Measurements from ENCODE around the gene PLPP3. TPM values are rescaled to one million over a fixed set of nuclear protein-coding genes. Genes with fewer than 3 reads are reported as not detected.

PLPP3 gene
- total and polyA plus RNA-seq, 2 of the 8 experiments (the other 6 are each of a cell fraction or from before 2014, with no cell fraction given): 33.2 to 42.0 TPM

DNA sequence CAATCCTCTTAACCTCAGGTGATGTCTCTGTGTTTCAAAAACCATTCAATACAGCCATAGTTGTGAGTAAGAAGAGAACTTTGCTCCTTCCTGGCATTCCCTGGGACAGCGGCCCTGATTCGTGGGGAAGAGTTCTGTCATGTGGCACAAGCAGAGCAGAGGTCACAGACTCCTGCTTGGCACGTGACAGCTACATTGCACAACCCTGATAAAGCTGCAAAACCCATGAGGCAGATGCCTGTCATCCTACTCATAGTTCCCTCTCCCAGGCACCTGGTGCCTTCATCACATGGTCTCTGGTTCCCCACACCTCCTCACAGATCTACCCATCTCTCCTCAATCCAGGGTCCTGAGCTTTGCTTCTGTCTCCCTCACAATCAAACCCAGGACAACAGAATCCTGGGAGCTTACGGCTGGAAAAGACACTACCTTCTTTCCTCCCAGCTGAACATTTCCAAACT lies 70.8 kb downstream of the PLPP3 start (continued):
- TF ChIP-seq CBX8 (IDR thresholded peaks at IDR 0.05; ENCODE audit: borderline replicate concordance, low read depth, low read length) (no peak), RFX5 (IDR thresholded peaks at IDR 0.05; ENCODE audit: borderline replicate concordance, low read depth, low read length) (no peak)

Measured in H1 (cell line).